H9 (cell line): ENCODE data around the gene RWDD1. TPM values are rescaled to one million over a fixed set of nuclear protein-coding genes. Genes with fewer than 3 reads are reported as not detected.

Source experiments
- DNase-seq: peaks from one replicate; pipeline ENCODE4 v3.0.0-alpha.2; 2017
- H2AFZ ChIP-seq: one replicate; pipeline ENCODE4 v1.6.1; 2013; ENCODE audit warnings: mild to moderate bottlenecking, low read length, control low read depth, moderate library complexity
- H2AK5ac ChIP-seq: 2 replicates; pipeline ENCODE4 v1.6.1; 2013; ENCODE audit warnings: low read length, control low read depth, mixed read lengths; ENCODE audit not compliant: insufficient read length
- H2BK120ac ChIP-seq: one replicate; pipeline ENCODE4 v1.6.1; 2013; ENCODE audit warnings: low read depth, mild to moderate bottlenecking, low read length, control low read depth, inconsistent platforms; ENCODE audit not compliant: poor library complexity, severe bottlenecking
- H2BK12ac ChIP-seq: 2 replicates; pipeline ENCODE4 v1.6.1; 2013; ENCODE audit warnings: low read length, control low read depth, mixed read lengths, low read depth; ENCODE audit not compliant: insufficient read length
- H2BK15ac ChIP-seq: 2 replicates; pipeline ENCODE4 v1.6.1; 2013; ENCODE audit warnings: low read depth, low read length, control low read depth
- H2BK20ac ChIP-seq: one replicate; pipeline ENCODE4 v1.6.1; 2013; ENCODE audit warnings: low read depth, mild to moderate bottlenecking, low read length, control low read depth, inconsistent platforms; ENCODE audit not compliant: poor library complexity, severe bottlenecking
- H2BK5ac ChIP-seq: 2 replicates; pipeline ENCODE4 v1.6.1; 2013; ENCODE audit warnings: low read length, control low read depth, mixed read lengths; ENCODE audit not compliant: insufficient read length
- H3K14ac ChIP-seq: 2 replicates; pipeline ENCODE4 v1.6.1; 2013; ENCODE audit warnings: low read length, control low read depth; ENCODE audit not compliant: insufficient read depth
- H3K18ac ChIP-seq: 2 replicates; pipeline ENCODE4 v1.6.1; 2013; ENCODE audit warnings: low read depth, mild to moderate bottlenecking, mixed read lengths, low read length, control low read depth; ENCODE audit not compliant: insufficient read length
- H3K23ac ChIP-seq: 2 replicates; pipeline ENCODE4 v1.6.1; 2013; ENCODE audit warnings: low read length, control low read depth, mixed read lengths, low read depth; ENCODE audit not compliant: insufficient read length
- H3K23me2 ChIP-seq: 2 replicates; pipeline ENCODE4 v1.6.1; 2013; ENCODE audit warnings: low read depth, mild to moderate bottlenecking, mixed read lengths, low read length, control low read depth; ENCODE audit not compliant: insufficient read length, poor library complexity, severe bottlenecking
- H3K27ac ChIP-seq: 2 replicates; pipeline ENCODE4 v1.5.1; 2013; ENCODE audit warnings: low read length, control low read depth, mixed read lengths, low read depth; ENCODE audit not compliant: insufficient read length
- H3K27me3 ChIP-seq: 2 replicates; pipeline ENCODE4 v1.6.1; 2013; ENCODE audit warnings: low read length, control low read depth, inconsistent platforms; ENCODE audit not compliant: insufficient read depth
- H3K4ac ChIP-seq: 2 replicates; pipeline ENCODE4 v1.6.1; 2013; ENCODE audit warnings: low read depth, mild to moderate bottlenecking, control low read depth, inconsistent platforms, low read length, moderate library complexity
- H3K4me1 ChIP-seq: 2 replicates; pipeline ENCODE4 v1.6.1; 2013; ENCODE audit warnings: low read length, control low read depth, inconsistent platforms; ENCODE audit not compliant: insufficient read depth
- H3K4me2 ChIP-seq: 2 replicates; pipeline ENCODE4 v1.6.1; 2013; ENCODE audit warnings: low read length, control low read depth, mixed read lengths; ENCODE audit not compliant: insufficient read length, insufficient read depth
- H3K56ac ChIP-seq: 2 replicates; pipeline ENCODE4 v1.6.1; 2013; ENCODE audit warnings: low read depth, mild to moderate bottlenecking, mixed read lengths, low read length, control low read depth; ENCODE audit not compliant: insufficient read length
- H3K79me1 ChIP-seq: 2 replicates; pipeline ENCODE4 v1.6.1; 2013; ENCODE audit warnings: low read depth, mild to moderate bottlenecking, moderate library complexity, low read length, control low read depth, inconsistent platforms; ENCODE audit not compliant: insufficient read depth, poor library complexity, severe bottlenecking
- H3K79me2 ChIP-seq: 2 replicates; pipeline ENCODE4 v1.6.1; 2013; ENCODE audit warnings: low read length, control low read depth, inconsistent platforms; ENCODE audit not compliant: insufficient read depth
- H3K9ac ChIP-seq: 2 replicates; pipeline ENCODE4 v1.6.1; 2013; ENCODE audit warnings: low read length, control low read depth, mixed read lengths; ENCODE audit not compliant: insufficient read length; ENCODE audit errors: extremely low read depth
- H3K9me3 ChIP-seq: one replicate; pipeline ENCODE4 v1.6.1; 2013; ENCODE audit warnings: low read depth, low read length, inconsistent platforms; ENCODE audit not compliant: control insufficient read depth
- H3T11ph ChIP-seq: one replicate; pipeline ENCODE4 v1.6.1; 2013; ENCODE audit warnings: mild to moderate bottlenecking, low read length, control low read depth, inconsistent platforms
- H4K20me1 ChIP-seq: one replicate; pipeline ENCODE4 v1.6.1; 2013; ENCODE audit not compliant: control insufficient read depth, insufficient read length, insufficient read depth
- H4K5ac ChIP-seq: 2 replicates; pipeline ENCODE4 v1.6.1; 2013; ENCODE audit warnings: low read depth, mild to moderate bottlenecking, mixed read lengths, low read length, control low read depth; ENCODE audit not compliant: insufficient read length
- H4K8ac ChIP-seq: replicated peaks from 2 replicates; pipeline ENCODE4 v1.6.1; 2013; ENCODE audit warnings: low read length, control low read depth, mixed read lengths, low read depth; ENCODE audit not compliant: insufficient read length
- H4K91ac ChIP-seq: 2 replicates; pipeline ENCODE4 v1.6.1; 2013; ENCODE audit warnings: low read depth, mild to moderate bottlenecking, moderate library complexity, mixed read lengths, low read length, control low read depth; ENCODE audit not compliant: insufficient read length
- H3K27ac Mint-ChIP-seq, 3 experiments: 2 replicates in 2 of 3; 3 replicates in 1 of 3; pipeline ENCODE4 v1.8.0; 2020 to 2021; ENCODE audit warnings: mixed read lengths in 3 of 3, mild to moderate bottlenecking in 1 of 3, moderate library complexity in 1 of 3
- H3K27me3 Mint-ChIP-seq: 2 replicates; pipeline ENCODE4 v1.8.0; 2021; ENCODE audit warnings: low read depth, mild to moderate bottlenecking, moderate library complexity, mixed read lengths
- H3K36me3 Mint-ChIP-seq, 3 experiments: 2 replicates in 2 of 3; 3 replicates in 1 of 3; pipeline ENCODE4 v1.8.0; 2020 to 2021; ENCODE audit warnings: low read depth in 3 of 3, mixed read lengths in 3 of 3; ENCODE audit not compliant: insufficient read depth in 1 of 3
- H3K4me1 Mint-ChIP-seq, 2 experiments: 2 replicates each; pipeline ENCODE4 v1.8.0; 2020; ENCODE audit warnings: mixed read lengths in 2 of 2
- H3K4me3 Mint-ChIP-seq, 2 experiments: 2 replicates in 1 of 2; 3 replicates in 1 of 2; pipeline ENCODE4 v1.8.0; 2020 to 2021; ENCODE audit warnings: mild to moderate bottlenecking in 2 of 2, mixed read lengths in 2 of 2, moderate library complexity in 1 of 2
- H3K9me3 Mint-ChIP-seq, 2 experiments: 2 replicates in 1 of 2; 3 replicates in 1 of 2; pipeline ENCODE4 v1.8.0; 2020; ENCODE audit warnings: mild to moderate bottlenecking in 2 of 2, mixed read lengths in 2 of 2, moderate library complexity in 1 of 2
- CTCF ChIP-seq: fragments of 200-600 bp; sonication (generic); conservative IDR thresholded peaks from 3 replicates; pipeline ENCODE4 v1.8.0; 2021; ENCODE audit warnings: antibody characterized with exemption, mild to moderate bottlenecking
- total RNA-seq: library from RNA; stranded (reverse); gene quantifications from 2 replicates; pipeline ENCODE4 v1.2.1, GENCODE V29; 2021

Gene RWDD1
- total RNA-seq, 1 experiment from 2014 or later: 42.0 TPM

- Histone ChIP-seq H3K4me1 (peaks cover 2% of the 10 kb centered on the region; the same call in 1 of the 2 replicates), H2BK15ac (no peak overlapping the region), H3K56ac (no peak overlapping the region), H2BK20ac (no peak overlapping the region), H2AFZ (no peak overlapping the region), H4K8ac (no peak overlapping the region), H3K14ac (no peak overlapping the region), H3K18ac (no peak overlapping the region), H3K23me2 (peaks cover 5% of the 10 kb centered on the region), H4K5ac (no peak overlapping the region), H2BK120ac (no peak overlapping the region), H3K23ac (no peak overlapping the region), H3K9ac (no peak overlapping the region), H4K20me1 (no peaks in the 10 kb centered on the region), H4K91ac (no peak overlapping the region), H2BK12ac (no peak overlapping the region), H3K27ac (no peak overlapping the region), H2AK5ac (no peak overlapping the region), H2BK5ac (no peak overlapping the region), H3K4ac (no peak overlapping the region), H3K27me3 (no peaks in the 10 kb centered on the region), H3K9me3 (no peaks in the 10 kb centered on the region), H3K79me1 (no peaks in the 10 kb centered on the region), H3K79me2 (peaks cover 6% of the 10 kb centered on the region; the same call in 1 of the 2 replicates), H3K4me2 (no peak overlapping the region), H3T11ph (no peak overlapping the region)
- peaks cover 0 to 2% (median 0%) of the 10 kb centered on the region in 3 experiments; a peak in 2 of 7 replicates for H3K36me3 Mint-ChIP-seq
- peaks cover 12 to 16% of the 10 kb centered on the region in 2 experiments for H3K4me1 Mint-ChIP-seq
- no peak for DNase-seq
- no peak overlapping the region for H3K27ac Mint-ChIP-seq
- TF ChIP-seq CTCF: no peak
- H3K4me3 Mint-ChIP-seq: no peak overlapping the region
- peaks cover 12% of the 10 kb centered on the region for H3K27me3 Mint-ChIP-seq
- H3K9me3 Mint-ChIP-seq: no peaks in the 10 kb centered on the region
These were observed 3.2 kb upstream of the RWDD1 start for GRCh38 chr6:116568111-116568510.
